Skin of body (tissue), 3 donors: ENCODE results near the gene EP400. TPM values are rescaled to one million over a fixed set of nuclear protein-coding genes. Genes with fewer than 3 reads are reported as not detected.
A peak's percentile ranks its signal among the peaks of the same experiment; 100 is the strongest.

Experiments
- DNase-seq: peaks from one replicate; lab custom pipeline; 2025; lab: John Stamatoyannopoulos, UW
- small RNA-seq: library from RNA; depleted of rRNA; stranded (forward); fragments of <200 nt; gene quantifications from one replicate; pipeline ENCODE3, GENCODE V24; 2014; ENCODE audit warnings: low replicate concordance
- total RNA-seq: library from RNA; depleted of rRNA; stranded (reverse); fragments of >200 nt; gene quantifications from one replicate; pipeline ENCODE4 v1.2.3, GENCODE V29; 2014

Gene EP400
- total RNA-seq, 1 donor from 2014 or later, result 20.8 TPM

GRCh38 chr12:132114667-132115066 is 164.9 kb downstream of the EP400 start:
- no peak for DNase-seq

DNA sequence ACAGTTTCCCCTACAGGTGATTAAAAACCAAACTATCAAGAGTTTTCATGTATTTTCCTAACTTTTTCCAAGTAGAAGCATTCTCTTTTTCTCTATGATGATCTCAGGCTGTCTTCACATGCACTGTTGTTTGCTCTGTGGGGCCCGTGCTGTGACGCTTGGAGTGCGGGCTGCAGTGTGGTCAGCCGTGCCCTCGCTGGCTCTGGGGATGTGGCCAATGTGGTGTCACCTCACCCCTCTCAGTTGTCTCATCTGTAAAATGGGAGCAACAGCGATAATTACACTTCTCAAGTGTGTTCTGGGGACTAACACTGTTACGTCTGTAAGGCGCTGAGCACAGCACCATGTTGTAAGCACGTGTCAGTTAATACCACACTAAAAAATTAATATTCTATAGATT is 165.8 kb downstream of the EP400 start:
- DNase-seq, result no peak

GRCh38 chr12:132116709-132117557 is 167.2 kb downstream of the EP400 start:
- DNase-seq, result no peak

DNA sequence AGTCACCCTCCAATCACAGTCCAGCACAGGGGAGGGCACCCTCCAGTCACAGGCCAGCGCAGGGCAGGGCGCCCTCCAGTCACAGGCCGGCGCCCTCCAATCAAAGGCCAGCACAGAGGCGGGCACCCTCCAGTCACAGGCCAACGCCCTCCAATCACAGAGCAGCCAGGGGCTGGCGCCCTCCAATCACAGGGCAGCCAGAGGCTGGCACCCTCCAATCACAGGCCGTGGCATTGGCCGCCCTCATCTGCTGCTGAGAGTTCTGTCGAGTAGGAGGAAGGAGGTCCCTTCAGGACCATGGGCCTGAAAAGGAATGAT is 167.8 kb downstream of the EP400 start:
- no peak for DNase-seq

- DNase-seq, result no peak
Measured at GRCh38 chr12:132118876-132119275, 169.1 kb downstream of the EP400 start.

DNA sequence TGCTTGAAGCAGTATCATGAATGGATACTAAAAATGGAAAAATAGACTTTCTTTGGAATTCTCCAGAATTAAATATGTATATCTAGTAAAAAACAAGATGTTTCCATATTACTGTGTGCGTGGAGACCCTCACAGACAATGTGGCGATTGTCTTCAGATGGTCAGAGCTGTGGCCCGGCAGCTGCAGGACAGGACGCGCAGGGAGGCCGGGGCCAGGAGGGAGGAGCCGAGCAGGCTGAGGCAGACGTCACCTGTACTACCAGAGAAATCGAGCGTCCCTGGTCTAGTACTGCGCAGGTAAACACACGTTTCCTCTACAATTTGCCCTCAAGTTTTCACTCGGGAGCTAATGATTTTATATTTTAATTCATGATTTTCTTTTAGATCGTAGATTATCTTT is 171.5 kb downstream of the EP400 start:
- DNase-seq, result no peak

- no peak for DNase-seq
Measured at GRCh38 chr12:132123970-132124765, 174.4 kb downstream of the EP400 start.

DNA sequence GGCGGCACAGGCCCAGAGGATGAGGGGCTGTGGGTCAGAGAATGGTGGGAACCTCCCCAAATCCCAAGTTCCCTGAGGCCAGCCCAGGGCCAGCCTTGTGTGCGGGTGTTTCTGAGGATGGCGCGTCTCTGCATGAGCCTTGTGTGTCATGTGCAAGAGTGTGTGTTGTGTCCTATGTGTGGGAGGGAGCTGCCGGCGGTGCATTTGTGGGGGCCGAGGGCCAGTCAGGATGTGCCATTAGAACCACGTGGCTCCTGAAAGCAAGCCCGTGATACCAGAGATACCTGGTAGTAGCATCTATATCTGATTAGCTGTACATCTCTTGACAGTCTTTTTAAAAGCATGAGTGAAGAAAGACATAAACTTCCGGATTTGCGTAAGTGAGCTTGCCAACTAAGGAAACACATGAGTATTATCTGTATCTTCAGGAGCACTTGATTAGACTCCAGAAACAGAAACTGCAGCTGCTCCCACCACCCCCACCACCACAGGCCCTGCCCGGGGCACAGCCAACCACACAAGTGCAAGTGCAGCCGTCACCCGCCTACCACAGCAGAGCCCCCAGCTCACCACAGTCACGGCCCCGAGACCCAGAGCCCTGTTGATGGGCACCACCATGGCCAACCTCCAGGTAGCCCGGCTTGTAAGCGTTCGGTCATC is 175.2 kb downstream of the EP400 start:
- DNase-seq, result no peak

DNA sequence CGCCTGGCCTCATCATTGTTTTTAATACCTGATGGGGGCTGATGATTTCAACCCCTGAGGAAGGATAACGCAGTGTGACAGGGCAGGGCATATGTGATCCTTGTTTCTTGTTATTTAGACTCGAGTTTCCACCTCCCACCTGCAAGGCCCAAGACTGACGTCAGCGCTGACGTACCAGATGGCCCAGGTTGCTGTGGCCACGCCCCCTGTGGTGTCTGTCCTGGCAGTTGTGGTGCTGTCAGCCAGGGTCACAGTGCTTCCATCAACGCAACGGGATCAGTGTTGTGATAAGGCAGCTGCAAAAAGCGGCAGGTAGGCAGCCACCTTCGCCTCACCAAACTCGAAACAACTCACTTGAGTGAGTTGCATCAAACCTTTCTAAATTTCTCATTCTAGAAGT is 176.0 kb downstream of the EP400 start:
- no peak for DNase-seq

DNA sequence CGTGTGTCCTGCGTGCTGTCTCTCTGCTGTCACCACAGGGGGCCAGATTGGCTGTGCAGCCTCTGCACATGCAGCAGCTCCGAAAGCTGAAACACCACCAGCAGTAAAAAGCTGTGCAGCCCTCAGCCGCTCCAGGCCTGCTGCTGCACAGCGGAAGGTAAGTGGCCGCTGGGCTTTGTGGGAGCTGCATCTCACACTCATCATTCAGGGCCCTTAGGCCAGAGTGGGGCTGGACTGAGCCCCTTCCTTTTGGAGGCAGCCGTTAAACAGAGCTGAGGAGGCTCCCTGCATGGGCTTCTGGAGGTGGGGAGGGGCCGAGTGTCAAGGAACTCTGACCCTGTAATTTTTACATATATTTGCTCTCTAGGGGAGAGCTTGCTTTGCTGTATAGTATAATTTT is 177.3 kb downstream of the EP400 start:
- no peak for DNase-seq

GRCh38 chr12:132129007-132129406 is 179.3 kb downstream of the EP400 start:
- DNase-seq, result no peak

DNA sequence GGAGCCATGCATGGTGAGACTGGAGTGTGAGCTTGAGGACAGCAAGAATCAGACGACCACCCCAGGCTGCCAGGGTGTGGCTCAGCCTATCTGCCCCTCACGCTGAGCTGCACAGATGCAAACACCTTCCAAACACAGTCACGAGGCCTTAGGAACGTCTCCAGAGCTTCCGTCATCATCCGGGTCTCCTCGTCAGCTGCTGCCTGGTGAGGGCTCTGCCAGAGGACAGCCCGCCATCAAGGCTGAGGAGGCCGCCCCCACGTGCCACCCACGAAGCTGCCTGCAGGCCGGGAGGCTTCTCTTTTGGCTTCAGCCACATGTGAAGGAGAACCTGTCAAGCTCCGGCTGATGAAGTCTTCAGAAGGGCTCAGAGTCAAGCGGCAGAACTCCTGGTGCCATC is 180.9 kb downstream of the EP400 start:
- DNase-seq, result no peak

Small RNA genes lying within 50 kb of the gene (small RNA-seq; reads per million reads assigned to genes)
- gene AC131009.3, result not detected
- gene AC137590.2, result not detected
- gene SNORA49, result 18.6 reads per million, percentile 94 among the genes with 10 or more reads in this experiment

Other genes starting within 250 kb of the EP400 start
- 29.2 TPM for gene SFSWAP, start 238.9 kb upstream of the EP400 start, total RNA-seq
- gene MMP17, start 121.5 kb upstream of the EP400 start, total RNA-seq, result 8.5 TPM
- gene ULK1, start 55.3 kb upstream of the EP400 start, total RNA-seq, result 12.3 TPM
- gene PUS1, start 20.7 kb upstream of the EP400 start, total RNA-seq, result 8.5 TPM
- gene DDX51, start 194.4 kb downstream of the EP400 start, total RNA-seq, result 9.9 TPM
- 5.4 TPM for gene NOC4L, start 194.5 kb downstream of the EP400 start, total RNA-seq